ENCODE data around the gene ZDHHC11. TPM values are rescaled to one million over a fixed set of nuclear protein-coding genes. Genes with fewer than 3 reads are reported as not detected.
"Not testable (repeated sequence)": the region's sequence is repeated elsewhere in the genome, so short reads cannot be mapped to it uniquely, and the experiment has no call there.

Gene ZDHHC11
- total RNA-seq, 1 experiment from 2014 or later, result 3.6 TPM

DNA sequence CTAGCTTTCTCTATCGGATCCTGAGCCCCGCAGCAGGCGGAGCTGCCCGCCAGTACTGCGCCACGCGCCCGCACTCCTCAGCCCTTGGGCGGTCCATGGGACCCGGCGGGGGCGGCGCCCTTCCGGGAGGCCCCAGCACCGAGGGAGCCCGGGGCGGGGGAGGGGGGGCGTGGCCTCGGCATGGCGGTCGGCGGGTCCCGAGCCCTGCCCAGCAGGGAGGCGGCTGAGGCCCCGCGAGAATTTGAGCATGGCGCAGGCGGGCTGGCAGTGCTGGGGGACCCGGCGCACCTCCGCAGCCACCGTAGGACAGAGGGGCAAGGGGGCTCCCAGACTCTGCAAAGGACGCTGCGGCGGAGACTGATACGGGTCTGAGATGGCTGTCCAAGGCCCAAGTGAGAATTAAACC, 73.0 kb downstream of the ZDHHC11 start:
- Histone ChIP-seq H3K4me3 (ENCODE audit: low read depth, low read length) (no peak overlapping the region), H3K36me3 (ENCODE audit: control insufficient read depth, insufficient read depth, low read length) (no peaks in the 10 kb centered on the region), H3K9me3 (no peaks in the 10 kb centered on the region), H3K27me3 (replicated peaks; ENCODE audit: control insufficient read depth, insufficient read depth, low read length) (no peaks in the 10 kb centered on the region), H3K4me1 (no peaks in the 10 kb centered on the region)
- Mint-ChIP-seq H3K9me3 (ENCODE audit: unreplicated experiment) (no peaks in the 10 kb centered on the region), H3K27me3 (ENCODE audit: insufficient read depth, unreplicated experiment) (peaks cover 9% of the 10 kb centered on the region), H3K4me3 (ENCODE audit: unreplicated experiment) (no peak overlapping the region), H3K27ac (ENCODE audit: unreplicated experiment) (no peak overlapping the region), H3K36me3 (ENCODE audit: insufficient read depth, unreplicated experiment) (no peaks in the 10 kb centered on the region), H3K4me1 (ENCODE audit: low read depth, unreplicated experiment) (no peaks in the 10 kb centered on the region)
- ChIA-PET CTCF (no interaction called here), POLR2A (no interaction called here)
- no peak for DNase-seq
- intact Hi-C loops (cut with micrococcal nuclease; ENCODE audit: unreplicated experiment), result no loop called here
- no TSS peak for BruUV-seq (replicated peaks)
- TF ChIP-seq CTCF (IDR thresholded peaks at IDR 0.05; ENCODE audit: insufficient read depth in 1 of 2, low read depth in 1 of 2, low read length in 1 of 2, severe bottlenecking in 1 of 2, unreplicated experiment in 1 of 2), result no peak

DNA sequence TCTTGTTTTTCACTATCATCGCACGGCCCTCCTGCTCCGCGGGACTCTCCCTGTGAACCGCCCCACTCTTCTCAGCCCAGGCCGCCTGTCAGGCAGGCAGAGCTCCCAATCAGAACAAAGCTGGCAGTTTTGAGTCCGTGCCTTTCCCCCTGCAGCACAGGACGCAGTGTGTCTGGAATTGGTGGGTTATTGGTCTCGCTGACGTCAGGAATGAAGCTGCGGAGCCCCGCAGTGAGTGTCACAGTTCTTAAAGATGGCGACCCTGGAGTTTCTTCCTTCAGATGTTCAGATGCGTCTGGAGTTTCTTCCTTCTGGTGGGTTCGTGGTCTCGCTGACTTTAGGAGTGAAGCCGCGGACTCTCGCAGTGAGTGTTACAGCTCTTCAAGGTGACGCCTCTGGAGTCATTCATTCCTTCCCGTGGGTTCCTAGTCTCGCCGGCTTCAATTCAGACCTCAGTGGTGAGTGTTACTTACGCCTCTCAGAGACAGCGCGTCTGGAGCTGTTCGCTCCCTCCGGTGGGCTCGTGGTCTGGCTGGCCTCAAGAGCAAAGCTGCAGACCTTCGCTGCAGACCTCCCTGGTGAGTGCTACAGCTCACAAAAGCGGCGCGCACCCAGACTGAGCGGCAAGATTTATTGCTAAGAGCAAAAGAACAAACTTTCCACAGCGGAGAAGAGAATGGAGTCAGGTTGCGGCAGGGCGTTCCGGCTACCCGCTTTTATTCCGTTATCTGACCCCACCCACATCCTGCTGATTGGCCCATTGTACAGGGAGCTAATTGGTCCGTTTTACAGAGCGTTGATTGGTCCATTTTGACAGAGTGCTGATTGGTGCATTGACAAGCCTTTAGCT, 73.7 kb downstream of the ZDHHC11 start:
- H3K27me3 Mint-ChIP-seq (ENCODE audit: insufficient read depth, unreplicated experiment), result peaks cover 9% of the 10 kb centered on the region
- ChIA-PET CTCF (no interaction called here), POLR2A (no interaction called here)
- H3K4me1 Mint-ChIP-seq (ENCODE audit: low read depth, unreplicated experiment), result no peaks in the 10 kb centered on the region
- no peak overlapping the region for H3K27ac Mint-ChIP-seq (ENCODE audit: unreplicated experiment)
- Histone ChIP-seq H3K36me3 (ENCODE audit: control insufficient read depth, insufficient read depth, low read length) (no peaks in the 10 kb centered on the region), H3K27me3 (replicated peaks; ENCODE audit: control insufficient read depth, insufficient read depth, low read length) (no peaks in the 10 kb centered on the region), H3K4me3 (ENCODE audit: low read depth, low read length) (no peak overlapping the region), H3K9me3 (no peaks in the 10 kb centered on the region), H3K4me1 (no peaks in the 10 kb centered on the region)
- TF ChIP-seq CTCF (IDR thresholded peaks at IDR 0.05; ENCODE audit: insufficient read depth in 1 of 2, low read depth in 1 of 2, low read length in 1 of 2, severe bottlenecking in 1 of 2, unreplicated experiment in 1 of 2), result no peak
- no peaks in the 10 kb centered on the region for H3K9me3 Mint-ChIP-seq (ENCODE audit: unreplicated experiment)
- BruUV-seq (replicated peaks), result no TSS peak
- H3K4me3 Mint-ChIP-seq (ENCODE audit: unreplicated experiment), result no peak overlapping the region
- no peaks in the 10 kb centered on the region for H3K36me3 Mint-ChIP-seq (ENCODE audit: insufficient read depth, unreplicated experiment)
- intact Hi-C loops (cut with micrococcal nuclease; ENCODE audit: unreplicated experiment), result no loop called here
- no peak for DNase-seq

GRCh38 chr5:775961-776861, 74.6 kb downstream of the ZDHHC11 start:
- ChIA-PET CTCF (no interaction called here), POLR2A (no interaction called here)
- TF ChIP-seq CTCF (IDR thresholded peaks at IDR 0.05; ENCODE audit: insufficient read depth in 1 of 2, low read depth in 1 of 2, low read length in 1 of 2, severe bottlenecking in 1 of 2, unreplicated experiment in 1 of 2), result no peak
- DNase-seq, result no peak
- Mint-ChIP-seq H3K27me3 (ENCODE audit: insufficient read depth, unreplicated experiment) (peaks cover 9% of the 10 kb centered on the region), H3K4me1 (ENCODE audit: low read depth, unreplicated experiment) (no peaks in the 10 kb centered on the region), H3K27ac (ENCODE audit: unreplicated experiment) (no peak overlapping the region), H3K9me3 (ENCODE audit: unreplicated experiment) (no peaks in the 10 kb centered on the region), H3K4me3 (ENCODE audit: unreplicated experiment) (no peak overlapping the region), H3K36me3 (ENCODE audit: insufficient read depth, unreplicated experiment) (no peaks in the 10 kb centered on the region)
- H3K27me3 ChIP-seq (replicated peaks; ENCODE audit: control insufficient read depth, insufficient read depth, low read length), result no peaks in the 10 kb centered on the region
- no peaks in the 10 kb centered on the region for H3K4me1 ChIP-seq
- no peak overlapping the region for H3K4me3 ChIP-seq (ENCODE audit: low read depth, low read length)
- intact Hi-C loops (cut with micrococcal nuclease; ENCODE audit: unreplicated experiment), result no loop called here
- BruUV-seq (replicated peaks), result no TSS peak
- no peaks in the 10 kb centered on the region for H3K9me3 ChIP-seq
- H3K36me3 ChIP-seq (ENCODE audit: control insufficient read depth, insufficient read depth, low read length), result no peaks in the 10 kb centered on the region

- CTCF ChIA-PET; H3K36me3 ChIP-seq (ENCODE audit: control insufficient read depth, insufficient read depth, low read length); H3K9me3 ChIP-seq; H3K4me1 Mint-ChIP-seq (ENCODE audit: low read depth, unreplicated experiment); H3K9me3 Mint-ChIP-seq (ENCODE audit: unreplicated experiment); intact Hi-C loops (cut with micrococcal nuclease; ENCODE audit: unreplicated experiment); BruUV-seq (replicated peaks); H3K27me3 Mint-ChIP-seq (ENCODE audit: insufficient read depth, unreplicated experiment); H3K27ac Mint-ChIP-seq (ENCODE audit: unreplicated experiment); POLR2A ChIA-PET; H3K27me3 ChIP-seq (replicated peaks; ENCODE audit: control insufficient read depth, insufficient read depth, low read length); H3K36me3 Mint-ChIP-seq (ENCODE audit: insufficient read depth, unreplicated experiment); H3K4me3 Mint-ChIP-seq (ENCODE audit: unreplicated experiment); H3K4me1 ChIP-seq; H3K4me3 ChIP-seq (ENCODE audit: low read depth, low read length): not testable (repeated sequence)
- peak in 1 of 2 experiments; percentile 32 for DNase-seq
These were observed 75.2 kb downstream of the ZDHHC11 start for GRCh38 chr5:775595-775960.
